NCI-H128 (cell line): Measurements from ENCODE around the gene MAP3K5.
"Not testable (repeated sequence)": the region's sequence is repeated elsewhere in the genome, so short reads cannot be mapped to it uniquely, and the experiment has no call there.

Experiments
- DNase-seq: peaks from one replicate; lab custom pipeline; 2025; ENCODE audit not compliant: unreplicated experiment; lab: John Stamatoyannopoulos, UW

MAP3K5 gene

GRCh38 chr6:136773473-136773796, 18.8 kb downstream of the MAP3K5 start:
- DNase-seq = no peak

GRCh38 chr6:136772685-136773472, 19.4 kb downstream of the MAP3K5 start:
- no peak for DNase-seq

DNA sequence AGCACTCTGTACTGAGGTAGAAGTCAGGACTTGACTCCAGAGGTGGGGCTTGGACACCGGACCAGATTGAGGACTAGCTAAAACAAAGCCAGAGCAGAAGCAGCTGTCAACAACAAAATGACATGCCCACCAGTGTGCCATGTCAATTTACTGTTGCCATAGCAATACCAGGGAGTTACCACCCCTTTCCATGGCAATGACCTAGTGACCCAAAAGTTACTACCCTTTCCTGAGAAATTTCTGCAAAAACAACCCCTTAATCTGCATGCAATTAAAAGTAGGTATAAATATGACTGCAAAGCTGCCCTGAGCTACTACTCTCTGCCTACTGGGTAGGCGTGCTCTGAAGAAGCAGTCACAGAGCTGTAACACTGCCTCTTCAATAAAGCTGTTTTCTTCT, 21.0 kb downstream of the MAP3K5 start:
- no peak for DNase-seq

DNA sequence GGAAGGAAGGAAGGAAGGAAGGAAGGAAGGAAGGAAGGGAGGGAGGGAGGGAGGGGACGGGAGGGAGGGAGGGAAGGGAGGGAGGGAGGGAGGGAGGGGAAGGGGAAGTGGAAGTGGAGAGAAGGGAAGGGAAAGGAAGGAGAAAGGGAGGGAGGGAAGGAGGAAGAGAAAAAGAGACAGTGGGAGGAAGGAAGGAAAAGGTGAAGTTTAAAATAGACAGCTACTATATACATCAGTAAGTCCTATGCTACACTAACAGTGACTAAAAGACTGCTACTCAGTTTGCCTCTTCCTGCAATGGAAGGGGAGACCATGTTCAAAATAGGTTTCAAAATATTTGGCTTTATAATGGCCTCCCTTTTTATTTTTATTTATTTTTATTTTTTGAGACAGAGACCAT, 22.5 kb downstream of the MAP3K5 start:
- no peak for DNase-seq

- no peak for DNase-seq
These were observed 23.2 kb downstream of the MAP3K5 start for GRCh38 chr6:136769124-136769523.

DNA sequence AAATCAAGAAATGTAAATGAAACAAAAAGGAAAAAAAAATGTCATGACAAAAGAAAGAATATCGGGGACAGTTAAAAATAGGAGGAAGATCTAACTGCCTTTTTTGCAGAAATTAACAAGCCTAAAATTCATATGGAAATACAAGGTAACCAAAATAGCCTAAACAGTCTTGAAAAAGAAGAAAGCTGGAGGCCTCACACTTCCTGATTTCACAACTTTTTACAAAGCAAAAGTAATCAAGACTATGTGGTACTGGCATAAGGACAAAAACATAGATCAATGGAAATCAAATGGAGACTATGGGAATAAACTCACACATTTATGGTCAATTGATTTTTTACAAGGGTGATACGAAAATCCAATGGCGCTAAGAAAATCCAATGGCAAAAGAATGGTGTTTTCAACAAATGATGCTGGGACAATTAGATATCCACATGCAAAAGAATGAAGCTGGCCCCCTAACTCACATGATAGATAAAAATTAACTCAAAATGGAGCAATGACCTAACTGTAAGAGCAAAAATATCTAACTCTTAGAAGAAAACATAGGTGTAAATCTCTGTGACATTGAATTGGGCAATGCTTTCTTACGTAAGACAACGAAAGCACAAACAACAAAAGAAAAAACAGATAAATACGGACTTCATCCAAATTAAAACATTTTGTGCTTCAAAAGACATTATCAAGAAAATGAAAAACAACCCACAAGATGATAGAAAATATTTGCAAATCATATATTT, 24.5 kb downstream of the MAP3K5 start:
- DNase-seq = no peak

GRCh38 chr6:136767103-136767502, 25.2 kb downstream of the MAP3K5 start:
- no peak for DNase-seq

DNA sequence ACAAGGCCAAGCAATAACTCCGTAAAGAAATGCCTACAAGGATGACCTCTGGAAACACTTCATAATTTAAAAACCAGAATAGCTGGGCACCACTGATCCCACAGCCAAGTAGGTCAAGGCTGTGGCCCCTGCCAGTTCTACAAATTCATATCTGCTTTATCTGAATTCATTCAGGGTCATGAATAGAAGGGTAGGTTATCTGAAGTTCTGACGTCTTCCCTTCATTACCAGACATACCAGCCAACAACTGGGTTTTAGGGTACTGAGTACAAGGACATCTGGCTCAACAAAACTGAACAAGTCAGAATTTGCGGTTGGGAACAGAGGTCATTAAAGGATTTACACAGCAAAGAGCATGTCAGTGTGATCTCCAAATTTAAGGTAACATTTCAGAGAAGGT, 26.0 kb downstream of the MAP3K5 start:
- no peak for DNase-seq

DNA sequence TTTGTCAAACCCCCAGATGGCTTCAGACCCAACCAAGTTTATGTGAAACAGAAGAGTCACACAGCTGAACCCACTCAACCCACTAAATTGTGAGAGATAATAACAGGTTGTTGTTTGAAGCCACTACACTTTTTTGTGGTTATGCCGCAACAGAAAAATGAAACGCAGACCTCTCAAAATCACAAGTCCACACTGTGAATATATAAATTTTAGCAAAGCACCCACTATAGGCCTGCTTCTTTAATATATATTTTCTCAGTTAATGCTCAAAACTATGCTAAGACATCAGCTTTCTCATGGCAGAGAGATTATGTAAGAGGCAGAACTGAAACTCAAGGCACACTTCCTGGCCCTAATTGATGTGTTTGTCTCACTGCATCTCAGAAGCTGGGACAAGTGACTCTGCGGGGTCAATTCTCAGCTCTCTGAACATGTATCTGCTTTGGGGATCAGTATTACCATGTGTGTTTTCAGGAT, 27.7 kb downstream of the MAP3K5 start:
- DNase-seq = no peak

- DNase-seq = no peak
These were observed 28.4 kb downstream of the MAP3K5 start for GRCh38 chr6:136763716-136764516.

- DNase-seq = no peak
These were observed 29.0 kb downstream of the MAP3K5 start for GRCh38 chr6:136763255-136763654.

DNA sequence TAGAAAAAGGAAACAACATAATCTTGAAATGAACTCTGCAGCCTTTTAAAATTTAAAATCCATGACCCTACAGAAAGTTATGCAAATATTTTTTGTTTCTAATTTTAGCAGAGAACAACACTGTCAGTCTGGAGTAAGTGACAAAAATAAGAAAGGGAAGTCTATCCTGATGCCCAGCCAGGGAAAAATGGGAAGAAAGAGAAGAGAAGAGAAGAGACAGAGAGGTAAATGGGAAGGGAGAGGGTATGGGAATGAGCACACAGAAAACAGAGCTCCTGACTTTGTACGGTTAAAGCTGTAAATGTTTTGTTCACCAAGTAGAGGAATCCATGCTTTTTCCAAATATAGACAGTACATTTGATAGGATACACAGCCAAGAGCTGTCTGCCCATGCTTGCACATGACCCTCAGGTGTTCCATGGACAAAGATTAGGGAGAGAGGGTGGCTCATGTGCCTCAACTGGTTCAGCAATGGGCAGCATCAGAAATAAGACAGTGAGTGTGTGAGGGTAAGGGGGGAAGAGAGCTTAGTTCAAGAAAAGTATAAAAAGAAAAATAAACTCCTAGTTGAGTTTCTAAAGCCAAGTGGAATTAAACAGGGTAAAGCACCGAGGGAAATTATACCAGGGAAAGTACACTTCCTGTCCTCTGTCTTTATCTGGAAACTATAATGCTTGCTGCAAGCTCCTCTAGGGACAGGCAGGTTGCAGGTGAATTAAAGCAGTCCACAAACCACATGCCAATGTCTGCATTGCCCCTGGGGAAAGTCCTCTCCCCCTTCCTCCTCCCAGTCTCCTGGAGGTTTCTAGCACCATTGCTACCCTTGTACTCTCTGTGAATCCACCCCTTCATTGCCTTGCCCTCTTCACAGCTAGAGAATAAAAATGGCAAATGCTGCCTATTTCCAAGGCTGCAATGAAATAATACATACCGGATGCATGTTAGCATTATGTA, 30.0 kb downstream of the MAP3K5 start:
- no peak for DNase-seq

- DNase-seq = no peak
These were observed 30.9 kb downstream of the MAP3K5 start for GRCh38 chr6:136761227-136761922.

DNA sequence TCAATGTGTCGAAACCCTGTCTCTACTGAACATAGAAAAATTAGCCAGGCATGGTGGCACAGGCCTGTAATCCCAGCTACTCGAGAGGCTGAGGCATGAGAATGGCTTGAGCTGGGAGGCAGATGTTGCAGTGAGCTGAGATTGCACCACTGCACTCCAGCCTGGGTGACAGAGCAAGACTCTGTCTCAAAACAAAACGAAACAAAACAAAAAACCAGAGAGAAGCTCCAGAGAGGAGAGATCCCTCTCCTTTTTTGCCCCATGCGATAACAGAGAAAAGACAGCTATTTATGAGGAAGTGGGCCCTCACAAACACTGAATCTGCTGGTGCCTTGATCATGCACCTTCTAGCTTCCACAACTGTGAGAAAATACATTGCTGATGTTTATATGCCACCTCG, 31.5 kb downstream of the MAP3K5 start:
- not testable (repeated sequence) for DNase-seq

DNA sequence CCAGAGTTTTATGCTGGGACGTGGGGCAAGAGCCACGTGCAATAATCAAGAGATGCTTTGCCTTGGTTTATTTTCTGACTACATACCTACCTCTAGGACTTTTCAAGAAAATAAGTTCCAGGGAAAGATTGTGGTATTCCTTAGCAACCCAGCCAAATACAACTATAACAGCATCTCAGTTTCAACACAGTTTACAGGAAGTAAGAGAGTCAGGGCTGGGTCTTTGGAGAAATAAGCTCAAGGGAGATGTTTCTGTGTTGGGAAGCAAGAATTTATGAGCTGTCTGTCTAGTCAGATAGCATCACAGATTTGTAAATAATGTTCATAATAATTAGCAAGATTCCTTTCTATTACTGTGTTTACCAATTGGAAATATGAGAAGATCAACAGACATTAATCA, 35.1 kb downstream of the MAP3K5 start:
- DNase-seq = no peak

DNA sequence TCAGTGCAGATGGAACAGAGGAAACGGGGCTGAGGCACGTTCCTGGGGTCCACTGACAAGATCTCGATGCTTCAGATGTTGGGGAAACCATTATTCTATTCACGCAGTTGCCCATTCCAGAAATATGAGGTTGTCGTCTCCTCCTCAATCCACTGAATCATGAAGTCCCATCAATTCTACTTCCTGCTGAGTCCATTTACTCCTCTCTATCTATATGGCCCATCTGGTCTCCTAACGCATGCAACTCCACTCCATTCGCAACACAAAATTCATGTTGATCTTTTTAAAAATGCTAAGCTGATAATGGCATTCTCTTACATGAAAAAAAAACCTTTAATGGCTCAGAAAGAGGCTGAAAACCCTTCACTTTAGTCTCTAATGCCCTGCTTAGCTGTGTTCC, 37.5 kb downstream of the MAP3K5 start:
- DNase-seq = no peak

- DNase-seq = no peak
These were observed 38.7 kb downstream of the MAP3K5 start for GRCh38 chr6:136753624-136754023.

DNA sequence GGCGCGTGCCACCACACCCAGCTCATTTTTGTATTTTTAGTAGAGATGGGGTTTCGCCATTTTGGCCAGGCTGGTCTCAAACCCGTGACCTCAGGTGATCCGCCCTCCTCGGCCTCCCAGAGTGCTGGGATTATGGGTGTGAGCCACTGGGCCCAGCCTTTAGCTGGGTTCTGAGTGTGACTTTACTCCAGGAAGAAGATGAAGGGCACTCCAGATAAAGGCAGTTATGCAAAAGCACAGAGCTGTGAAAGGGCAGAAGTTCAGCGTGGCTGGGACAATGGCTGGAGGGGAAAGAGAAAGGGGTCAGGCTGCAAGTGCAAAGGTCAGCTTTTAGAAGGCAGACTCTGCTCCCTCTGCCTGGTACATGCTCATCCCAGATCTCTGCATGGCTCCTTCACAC, 39.7 kb downstream of the MAP3K5 start:
- no peak for DNase-seq

DNA sequence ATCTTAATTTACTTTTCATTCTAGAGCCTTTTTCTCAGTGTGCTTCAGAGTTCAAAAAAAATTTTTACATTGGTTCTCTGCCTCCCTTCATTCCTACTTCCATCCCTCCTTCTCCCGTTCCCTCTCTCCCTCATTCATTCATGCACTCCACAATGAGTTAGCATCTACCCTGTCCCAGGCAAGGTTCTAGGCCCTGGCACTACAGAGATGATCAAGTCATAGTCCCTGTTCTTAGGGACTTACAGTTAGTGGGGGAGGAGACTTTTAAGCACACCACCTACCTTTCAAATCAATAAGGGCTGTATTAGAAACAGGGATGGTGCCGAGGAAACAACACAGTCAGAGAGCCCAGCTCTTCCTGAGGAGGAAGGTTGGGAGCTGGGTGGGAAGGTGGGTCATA, 40.3 kb downstream of the MAP3K5 start:
- no peak for DNase-seq

- no peak for DNase-seq
These were observed 40.7 kb downstream of the MAP3K5 start for GRCh38 chr6:136751522-136751956.
